Esophagus muscularis mucosa (tissue), 2 donors: ENCODE results near the gene APP.

Source experiments
- POLR2A ChIP-seq: fragments of 450-650 bp; IDR thresholded peaks from one replicate; pipeline ENCODE4 v1.6.1; 2017; ENCODE audit warnings: antibody characterized with exemption, moderate library complexity, mild to moderate bottlenecking, low read depth
- POLR2AphosphoS5 ChIP-seq, 2 donors: sonication (generic); formaldehyde crosslinking; IDR thresholded peaks; one replicate each; pipeline ENCODE4 v1.6.1; 2017; ENCODE audit warnings: antibody characterized with exemption in 2 of 2

DNA sequence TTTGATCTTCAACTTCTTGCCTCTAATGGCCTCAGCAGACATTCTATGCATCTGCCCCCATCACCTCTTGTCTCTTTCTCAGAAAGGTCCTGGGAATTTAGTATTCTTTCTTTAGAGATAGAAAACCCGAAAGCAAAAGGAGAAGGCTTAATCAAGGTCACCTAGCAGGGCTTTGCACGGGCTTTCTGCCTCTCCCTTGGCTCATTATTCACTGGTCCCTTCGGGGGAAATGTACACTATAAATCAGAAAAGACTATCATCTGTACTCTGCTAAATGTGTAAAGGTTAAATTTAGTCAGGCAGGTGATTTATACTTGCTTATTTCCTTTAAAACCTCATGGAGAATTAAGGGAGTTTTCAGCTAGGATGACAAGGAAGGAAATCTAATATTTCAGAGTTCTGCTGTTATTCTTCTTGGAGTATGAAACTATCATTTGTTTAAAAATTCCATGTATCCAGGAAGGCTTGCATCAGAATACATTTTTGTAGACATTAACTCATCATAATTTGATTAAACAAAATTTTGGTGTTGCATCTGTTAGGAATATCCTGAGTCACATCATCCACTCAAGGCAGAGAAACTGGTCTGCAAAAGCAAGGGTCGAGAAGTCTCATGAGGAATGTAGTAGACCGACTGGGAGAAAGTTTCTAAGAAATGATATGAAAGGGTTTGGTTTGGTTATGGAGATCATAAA lies 311.2 kb downstream of the APP start:
- TF ChIP-seq POLR2A (no peak), POLR2AphosphoS5 (IDR thresholded peaks at IDR 0.05) (no peak)
